ENCODE results near the gene CENPT. TPM values are rescaled to one million over a fixed set of nuclear protein-coding genes. Genes with fewer than 3 reads are reported as not detected.

CENPT gene
- total and polyA plus RNA-seq, 10 of the 15 experiments (the other 5 are each of a cell fraction or from before 2014, with no cell fraction given) = 1.1 to 45.7 (median 24.5) TPM

DNA sequence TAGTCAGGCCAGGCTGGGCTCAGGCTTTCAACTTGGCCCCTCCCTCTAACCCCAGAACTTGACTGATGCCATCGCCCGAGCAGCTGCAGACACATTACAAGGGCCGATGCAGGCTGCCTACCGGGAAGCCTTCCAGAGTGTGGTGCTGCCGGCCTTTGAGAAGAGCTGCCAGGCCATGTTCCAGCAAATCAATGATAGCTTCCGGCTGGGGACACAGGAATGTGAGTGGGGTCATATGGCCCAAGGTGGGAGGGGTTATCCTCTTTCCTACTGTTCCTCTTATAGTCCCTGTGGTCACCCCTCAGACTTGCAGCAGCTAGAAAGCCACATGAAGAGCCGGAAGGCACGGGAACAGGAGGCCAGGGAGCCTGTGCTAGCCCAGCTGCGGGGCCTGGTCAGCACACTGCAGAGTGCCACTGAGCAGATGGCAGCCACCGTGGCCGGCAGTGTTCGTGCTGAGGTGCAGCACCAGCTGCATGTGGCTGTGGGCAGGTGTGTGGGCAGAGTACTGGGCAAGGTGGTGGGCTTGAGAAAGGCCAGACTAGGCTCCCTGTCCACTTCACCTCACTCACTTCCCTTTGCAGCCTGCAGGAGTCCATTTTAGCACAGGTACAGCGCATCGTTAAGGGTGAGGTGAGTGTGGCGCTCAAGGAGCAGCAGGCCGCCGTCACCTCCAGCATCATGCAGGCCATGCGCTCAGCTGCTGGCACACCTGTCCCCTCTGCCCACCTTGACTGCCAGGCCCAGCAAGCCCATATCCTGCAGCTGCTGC lies 35.1 kb upstream of the CENPT start:
- H3K36me3 ChIP-seq (ENCODE audit: control insufficient read depth in 2 of 2, insufficient read depth in 2 of 2, low read length in 1 of 2) = peaks cover 17 to 58% of the 10 kb centered on the region in 2 experiments; a peak in 3 of 4 replicates
- ATAC-seq (no peak), FAIRE-seq (no peak), DNase-seq (ENCODE audit: low read depth, low spot score) (no peak)
- ChIA-PET SMC1A (ENCODE audit: uncharacterized antibody, unreplicated experiment) (interaction anchor here (1.3 to 2.2 kb wide), 3 partner anchors 10 to 66 kb away, joined by 3 to 14 read pairs (median 3); partner anchors contain the start of gene PSKH1), CTCF (interaction anchor here (0.9 to 5.6 kb wide), 16 partner anchors 8 to 177 kb away, joined by 3 to 39 read pairs (median 6); partner anchors contain the start of genes EDC4, PSKH1 and PSMB10), RAD21 (ENCODE audit: unreplicated experiment) (interaction anchor here (1.1 to 3.2 kb wide), 3 partner anchors 35 to 158 kb away, joined by 3 to 14 read pairs (median 6); partner anchors contain the start of genes CENPT, NUTF2 and PSMB10), POLR2A (interaction anchor here (0.6 to 1.0 kb wide), 2 partner anchors 237 to 313 kb away, joined by 3 read pairs; partner anchors contain the start of gene CARMIL2)
- no peaks in the 10 kb centered on the region for H3K9me3 ChIP-seq (replicated peaks; ENCODE audit: control insufficient read depth, insufficient read depth, low read length)
- intact Hi-C loops (cut with micrococcal nuclease; ENCODE audit: unreplicated experiment) (loop anchor here (2.0 to 5.0 kb wide), 2 partner anchors 158 to 345 kb away; no protein-coding TSS in a partner anchor), in situ Hi-C loops (cut with MboI) (no loop called here)
- 94% methylated on average over 18 of the region's 18 CpGs for WGBS (ENCODE audit: insufficient coverage, insufficient replicate concordance, low lambda C conversion rate, missing lambda C conversion rate)
- no peaks in the 10 kb centered on the region for H3K79me2 ChIP-seq (ENCODE audit: control insufficient read depth, insufficient read depth, low read length)
- no peaks in the 10 kb centered on the region for H3K4me1 ChIP-seq (ENCODE audit: control insufficient read depth, insufficient read depth, low read length)
- H3K4me3 ChIP-seq = no peak overlapping the region
- H3K9ac ChIP-seq (ENCODE audit: control insufficient read depth, insufficient read depth, low read length) = no peak overlapping the region
- no peak overlapping the region for H3K27ac ChIP-seq (ENCODE audit: control insufficient read depth, insufficient read depth)
- H4K20me1 ChIP-seq (ENCODE audit: control insufficient read depth, insufficient read depth) = no peaks in the 10 kb centered on the region
- no peak overlapping the region for H2AFZ ChIP-seq (ENCODE audit: control insufficient read depth, low read depth, low read length)
- no peak overlapping the region for H3K4me2 ChIP-seq (ENCODE audit: control insufficient read depth, insufficient read depth)
- TF ChIP-seq, protein P1, sequence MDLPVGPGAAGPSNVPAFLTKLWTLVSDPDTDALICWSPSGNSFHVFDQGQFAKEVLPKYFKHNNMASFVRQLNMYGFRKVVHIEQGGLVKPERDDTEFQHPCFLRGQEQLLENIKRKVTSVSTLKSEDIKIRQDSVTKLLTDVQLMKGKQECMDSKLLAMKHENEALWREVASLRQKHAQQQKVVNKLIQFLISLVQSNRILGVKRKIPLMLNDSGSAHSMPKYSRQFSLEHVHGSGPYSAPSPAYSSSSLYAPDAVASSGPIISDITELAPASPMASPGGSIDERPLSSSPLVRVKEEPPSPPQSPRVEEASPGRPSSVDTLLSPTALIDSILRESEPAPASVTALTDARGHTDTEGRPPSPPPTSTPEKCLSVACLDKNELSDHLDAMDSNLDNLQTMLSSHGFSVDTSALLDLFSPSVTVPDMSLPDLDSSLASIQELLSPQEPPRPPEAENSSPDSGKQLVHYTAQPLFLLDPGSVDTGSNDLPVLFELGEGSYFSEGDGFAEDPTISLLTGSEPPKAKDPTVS (IDR thresholded peaks at IDR 0.05; ENCODE audit: low read depth, low read length) = no peak
- TF ChIP-seq RFX5 (IDR thresholded peaks at IDR 0.05; ENCODE audit: low read depth, low read length) = no peak
- BruUV-seq (replicated peaks) = no TSS peak
- no peaks in the 10 kb centered on the region for H3K27me3 ChIP-seq (replicated peaks in 1 of 2; ENCODE audit: control insufficient read depth in 2 of 2, insufficient read depth in 2 of 2, low read length in 1 of 2)

Measured in GM12878 (cell line).